KOPT-K1 (cell line): ENCODE data around the gene COQ5.
"Not testable (repeated sequence)": the region's sequence is repeated elsewhere in the genome, so short reads cannot be mapped to it uniquely, and the experiment has no call there.

Source experiments
- H3K27ac ChIP-seq: fragments of 200-600 bp; sonication (generic); 2 replicates; pipeline ENCODE4 v1.5.1; 2016; ENCODE audit warnings: antibody characterized with exemption, mild to moderate bottlenecking, low read depth, low read length; ENCODE audit not compliant: poor library complexity, severe bottlenecking
- H3K36me3 ChIP-seq: fragments of 200-600 bp; sonication (generic); 2 replicates; pipeline ENCODE4 v1.5.1; 2017; ENCODE audit warnings: antibody characterized with exemption, mild to moderate bottlenecking, low read length, moderate library complexity; ENCODE audit not compliant: insufficient read depth
- H3K9me3 ChIP-seq: fragments of 200-600 bp; sonication (generic); 2 replicates; pipeline ENCODE4 v1.5.1; 2017; ENCODE audit warnings: antibody characterized with exemption, low read length, mild to moderate bottlenecking; ENCODE audit not compliant: insufficient read depth, poor library complexity, severe bottlenecking

The COQ5 gene

GRCh38 chr12:120497524-120498150, 31.3 kb downstream of the COQ5 start:
- H3K36me3 ChIP-seq = peaks cover 50% of the 10 kb centered on the region
- peak overlapping the region; percentile 66 for H3K27ac ChIP-seq
- H3K9me3 ChIP-seq = no peaks in the 10 kb centered on the region

DNA sequence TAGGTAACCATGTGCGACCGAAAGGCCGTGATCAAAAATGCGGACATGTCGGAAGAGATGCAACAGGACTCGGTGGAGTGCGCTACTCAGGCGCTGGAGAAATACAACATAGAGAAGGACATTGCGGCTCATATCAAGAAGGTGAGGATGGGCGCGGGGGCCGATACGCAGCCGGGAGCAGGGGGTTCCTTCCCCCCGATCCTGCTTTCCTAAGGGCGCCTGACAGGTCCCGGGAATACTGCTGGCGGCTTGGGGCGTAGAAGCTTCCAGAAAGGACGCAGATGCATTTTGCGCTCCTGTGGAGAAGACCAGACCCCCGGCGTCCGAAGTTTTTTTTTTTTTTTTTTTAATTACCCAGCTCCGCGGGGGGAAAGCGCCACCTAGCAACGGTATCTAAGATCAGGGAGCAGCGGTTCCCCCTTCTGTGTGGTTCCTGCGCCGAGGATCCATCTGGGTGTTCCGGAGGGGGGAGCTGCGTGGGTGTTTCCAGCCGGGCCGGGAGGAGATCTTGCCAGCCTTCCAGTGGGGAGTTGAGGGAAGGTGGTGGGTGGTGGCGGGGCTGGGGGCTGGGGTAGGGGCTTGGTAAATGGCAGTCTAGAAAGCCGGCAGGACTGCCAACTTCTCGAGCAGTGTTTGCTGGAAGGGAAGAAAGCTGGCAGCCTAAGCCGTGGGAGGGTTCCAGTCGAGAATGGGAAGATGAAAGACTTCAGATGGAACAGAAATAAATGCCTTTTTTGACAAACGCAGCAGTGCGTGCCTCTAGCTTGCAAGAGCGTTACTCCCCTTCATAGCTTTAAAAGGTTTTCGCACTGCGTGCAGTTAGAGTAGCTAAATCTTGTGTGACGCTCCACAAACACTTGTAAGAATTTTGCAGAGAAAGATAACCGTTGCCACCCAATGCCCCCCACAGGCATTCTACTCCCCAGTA, 32.3 kb downstream of the COQ5 start:
- peak overlapping the region; percentile 66 for H3K27ac ChIP-seq
- no peaks in the 10 kb centered on the region for H3K9me3 ChIP-seq
- peaks cover 44% of the 10 kb centered on the region for H3K36me3 ChIP-seq

- no peaks in the 10 kb centered on the region for H3K9me3 ChIP-seq
- H3K27ac ChIP-seq = peak within 1 kb of the TSS; percentile 66
- peaks cover 37% of the 10 kb centered on the region for H3K36me3 ChIP-seq
Observed at GRCh38 chr12:120495731-120496412, 33.1 kb downstream of the COQ5 start, which contains the start of gene DYNLL1. Gene DYNLL1 (plus strand): TSS chr12:120496113. CDS start chr12:120496422, 309 bp downstream.

DNA sequence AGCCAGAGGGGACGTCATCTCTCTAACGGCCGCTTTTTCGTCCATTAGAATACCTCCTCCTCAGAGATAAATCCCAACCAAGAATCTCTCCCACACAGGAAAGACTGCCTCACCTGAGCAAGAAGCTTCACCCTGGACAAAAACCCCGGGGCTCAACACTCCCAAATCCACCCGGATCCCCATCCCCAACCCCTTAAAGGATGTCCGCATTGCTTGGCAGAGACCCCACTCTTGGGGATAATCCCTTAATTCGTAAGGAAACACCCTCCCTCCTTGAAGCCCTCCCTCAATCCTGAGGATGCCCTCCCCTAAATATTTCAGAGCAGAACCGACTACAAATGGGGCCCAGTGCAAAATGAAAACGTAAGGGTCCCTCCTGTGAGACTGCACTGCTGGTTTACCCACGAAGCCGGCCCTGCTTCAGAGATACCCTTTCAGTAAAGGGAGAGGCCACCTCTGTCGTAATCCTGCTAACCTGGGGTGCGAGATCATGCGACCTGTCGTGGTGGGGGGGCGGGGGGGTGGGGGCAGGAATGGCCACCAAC, 33.7 kb downstream of the COQ5 start:
- Histone ChIP-seq H3K27ac (peak overlapping the region; percentile 66), H3K36me3 (peaks cover 31% of the 10 kb centered on the region), H3K9me3 (no peaks in the 10 kb centered on the region)

- no peak overlapping the region for H3K27ac ChIP-seq
- H3K36me3 ChIP-seq = no peaks in the 10 kb centered on the region; the same call in 1 of the 2 replicates
- no peaks in the 10 kb centered on the region for H3K9me3 ChIP-seq
Observed at GRCh38 chr12:120490833-120491512, 38.0 kb downstream of the COQ5 start.

DNA sequence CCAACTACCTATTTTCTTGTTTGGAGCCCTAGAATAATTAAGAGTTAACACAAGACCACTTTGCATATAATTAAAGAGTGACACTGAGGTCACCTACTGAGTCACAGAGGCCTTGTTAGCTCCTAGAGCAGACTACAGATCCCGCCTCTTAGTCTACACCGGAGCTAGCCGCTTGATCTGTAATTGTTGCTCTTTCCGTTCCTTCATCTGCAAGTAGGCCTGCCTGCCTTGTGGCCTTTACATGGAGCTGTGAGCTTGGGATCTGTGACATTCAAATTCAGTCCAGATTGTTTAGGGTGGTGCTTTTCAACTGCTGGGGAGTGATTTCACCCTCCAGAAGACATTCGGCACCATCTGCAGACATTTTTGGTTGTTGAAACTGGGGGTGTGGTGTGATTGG, 38.6 kb downstream of the COQ5 start:
- no peaks in the 10 kb centered on the region; the same call in 1 of the 2 replicates for H3K36me3 ChIP-seq
- H3K27ac ChIP-seq = no peak overlapping the region
- no peaks in the 10 kb centered on the region for H3K9me3 ChIP-seq

DNA sequence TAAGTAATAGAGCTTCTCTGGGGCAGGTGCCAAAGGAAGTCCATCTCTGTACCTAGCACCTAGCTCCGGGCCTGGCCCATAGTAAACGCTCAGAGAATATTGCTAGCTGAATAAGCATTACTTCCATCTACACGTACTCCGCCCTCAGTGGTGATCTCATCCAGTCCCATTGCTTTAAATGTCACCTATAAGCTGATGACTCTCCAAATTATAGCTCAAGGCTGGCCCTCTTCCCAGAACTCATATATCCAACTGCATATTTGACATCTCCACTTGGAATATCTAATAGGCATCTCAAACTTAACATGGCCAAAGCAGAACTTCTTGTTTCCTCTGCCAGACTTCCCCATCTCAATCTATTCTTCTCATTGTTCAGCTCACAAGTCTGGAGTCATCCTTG, 39.9 kb downstream of the COQ5 start:
- Histone ChIP-seq H3K9me3 (no peaks in the 10 kb centered on the region), H3K36me3 (no peaks in the 10 kb centered on the region; the same call in 1 of the 2 replicates), H3K27ac (no peak overlapping the region)

GRCh38 chr12:120488057-120488640, 40.8 kb downstream of the COQ5 start:
- no peaks in the 10 kb centered on the region for H3K9me3 ChIP-seq
- no peaks in the 10 kb centered on the region; the same call in 1 of the 2 replicates for H3K36me3 ChIP-seq
- no peak overlapping the region for H3K27ac ChIP-seq

GRCh38 chr12:120487552-120487951, 41.4 kb downstream of the COQ5 start:
- not testable (repeated sequence) for H3K27ac ChIP-seq, H3K9me3 ChIP-seq, H3K36me3 ChIP-seq

GRCh38 chr12:120485961-120486881, 42.7 kb downstream of the COQ5 start:
- H3K9me3 ChIP-seq = no peaks in the 10 kb centered on the region
- H3K27ac ChIP-seq = no peak overlapping the region
- no peaks in the 10 kb centered on the region; the same call in 1 of the 2 replicates for H3K36me3 ChIP-seq

GRCh38 chr12:120483621-120484020, 45.3 kb downstream of the COQ5 start:
- no peak overlapping the region for H3K27ac ChIP-seq
- H3K9me3 ChIP-seq = no peaks in the 10 kb centered on the region
- no peaks in the 10 kb centered on the region for H3K36me3 ChIP-seq

- Histone ChIP-seq H3K36me3 (no peaks in the 10 kb centered on the region), H3K9me3 (no peaks in the 10 kb centered on the region), H3K27ac (peak overlapping the region; percentile 1)
Observed at GRCh38 chr12:120481022-120481767, 47.8 kb downstream of the COQ5 start.

- Histone ChIP-seq H3K27ac (peak overlapping the region; percentile 6), H3K36me3 (no peaks in the 10 kb centered on the region), H3K9me3 (no peaks in the 10 kb centered on the region)
Observed at GRCh38 chr12:120480211-120480610, 48.7 kb downstream of the COQ5 start.
